Stimulated activated naive CD4-positive, alpha-beta T cell treated with Interleukin-2 at 50 U/mL for 16 hours (primary cell): ENCODE measurements around the gene RNF151.
A peak's percentile ranks its signal among the peaks of the same experiment; 100 is the strongest.

Experiments used
- DNase-seq: peaks from one replicate; lab custom pipeline; 2025; lab: John Stamatoyannopoulos, UW

The RNF151 gene

DNA sequence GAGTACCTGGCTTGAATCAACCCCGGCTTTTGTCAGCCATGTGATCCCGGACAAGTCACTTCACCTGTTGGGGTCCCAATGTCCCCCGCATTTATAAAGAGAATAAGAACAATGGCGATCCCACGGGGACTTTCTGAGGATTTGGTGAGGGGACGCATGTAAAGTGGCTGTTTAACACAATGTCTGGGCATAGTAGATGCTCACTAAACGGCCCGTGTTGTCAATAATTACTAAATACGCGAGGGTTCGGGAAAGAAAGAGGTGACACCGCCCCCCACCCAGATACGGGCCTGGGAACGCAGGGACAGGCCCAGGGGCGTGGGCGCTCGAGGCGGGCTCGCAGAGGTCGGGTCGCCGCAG, 24.9 kb downstream of the RNF151 start:
- DNase-seq, result no peak

DNA sequence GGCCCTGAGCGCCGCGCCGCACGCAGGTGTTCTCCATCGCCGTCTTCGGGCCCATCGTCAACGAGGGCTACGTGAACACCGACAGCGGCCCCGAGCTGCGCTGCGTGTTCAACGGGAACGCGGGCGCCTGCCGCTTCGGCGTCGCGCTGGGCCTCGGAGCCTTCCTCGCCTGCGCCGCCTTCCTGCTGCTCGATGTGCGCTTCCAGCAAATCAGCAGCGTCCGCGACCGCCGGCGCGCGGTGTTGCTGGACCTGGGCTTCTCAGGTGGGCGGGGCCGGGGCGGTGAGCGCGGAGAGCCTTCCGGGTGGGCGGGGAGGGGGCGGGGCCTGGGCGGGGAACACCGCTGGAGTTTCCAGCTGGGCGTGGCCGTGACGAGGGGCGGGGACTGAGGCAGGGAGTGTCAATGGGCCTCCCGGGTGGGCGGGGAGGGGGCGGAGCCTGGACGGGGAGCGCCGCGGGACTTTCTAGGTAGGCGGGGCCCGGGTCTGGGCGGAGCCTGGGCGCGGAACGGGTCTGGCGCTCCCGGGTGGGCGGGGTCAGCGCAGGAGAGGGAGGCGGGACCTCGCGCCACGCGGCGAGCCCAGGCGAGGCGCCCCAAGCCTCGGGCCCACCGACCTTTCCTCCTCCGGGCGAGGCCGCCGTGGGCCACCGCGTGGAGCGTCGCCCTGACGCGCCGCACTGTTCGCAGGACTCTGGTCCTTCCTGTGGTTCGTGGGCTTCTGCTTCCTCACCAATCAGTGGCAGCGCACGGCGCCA, 25.5 kb downstream of the RNF151 start:
- DNase-seq, result peak; percentile 97

DNA sequence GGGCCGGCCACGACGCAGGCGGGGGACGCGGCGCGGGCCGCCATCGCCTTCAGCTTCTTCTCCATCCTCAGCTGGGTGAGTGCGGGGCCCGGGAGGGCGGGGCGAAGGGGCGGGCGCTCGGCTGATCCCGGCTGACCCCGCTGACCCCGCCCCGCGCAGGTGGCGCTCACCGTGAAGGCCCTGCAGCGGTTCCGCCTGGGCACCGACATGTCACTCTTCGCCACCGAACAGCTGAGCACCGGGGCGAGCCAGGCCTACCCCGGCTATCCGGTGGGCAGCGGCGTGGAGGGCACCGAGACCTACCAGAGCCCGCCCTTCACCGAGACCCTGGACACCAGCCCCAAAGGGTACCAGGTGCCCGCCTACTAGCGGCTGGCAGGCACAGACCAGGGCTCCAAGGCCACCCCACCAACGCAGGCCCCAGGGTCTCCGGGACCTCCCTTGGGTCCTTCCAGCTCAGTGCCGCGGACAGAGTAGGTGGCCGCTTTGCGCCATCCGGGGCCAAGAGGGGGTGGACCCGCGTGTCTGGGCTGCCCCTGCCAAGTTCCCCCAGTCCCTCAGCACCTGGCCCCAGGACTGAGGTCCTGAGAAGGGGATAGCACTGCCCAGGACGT, 26.2 kb downstream of the RNF151 start:
- DNase-seq, result no peak

DNA sequence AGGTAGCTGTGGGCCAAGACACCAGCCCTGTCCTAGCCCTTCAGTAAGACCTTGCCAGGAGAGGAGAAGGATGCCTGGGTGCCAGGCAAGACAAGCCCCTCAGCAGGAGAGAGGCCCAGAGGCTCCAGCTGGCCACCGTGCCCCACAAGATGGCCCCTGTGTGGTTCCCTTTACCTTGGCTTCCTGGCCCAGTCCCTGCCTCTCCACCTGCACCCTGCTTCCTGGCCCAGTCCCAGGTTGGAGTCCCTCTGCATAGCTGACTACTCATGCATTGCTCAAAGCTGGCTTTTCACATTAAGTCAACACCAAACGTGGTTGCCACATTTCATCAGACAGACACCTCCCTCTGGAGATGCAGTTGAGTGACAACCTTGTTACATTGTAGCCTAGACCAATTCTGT, 27.1 kb downstream of the RNF151 start:
- no peak for DNase-seq

DNA sequence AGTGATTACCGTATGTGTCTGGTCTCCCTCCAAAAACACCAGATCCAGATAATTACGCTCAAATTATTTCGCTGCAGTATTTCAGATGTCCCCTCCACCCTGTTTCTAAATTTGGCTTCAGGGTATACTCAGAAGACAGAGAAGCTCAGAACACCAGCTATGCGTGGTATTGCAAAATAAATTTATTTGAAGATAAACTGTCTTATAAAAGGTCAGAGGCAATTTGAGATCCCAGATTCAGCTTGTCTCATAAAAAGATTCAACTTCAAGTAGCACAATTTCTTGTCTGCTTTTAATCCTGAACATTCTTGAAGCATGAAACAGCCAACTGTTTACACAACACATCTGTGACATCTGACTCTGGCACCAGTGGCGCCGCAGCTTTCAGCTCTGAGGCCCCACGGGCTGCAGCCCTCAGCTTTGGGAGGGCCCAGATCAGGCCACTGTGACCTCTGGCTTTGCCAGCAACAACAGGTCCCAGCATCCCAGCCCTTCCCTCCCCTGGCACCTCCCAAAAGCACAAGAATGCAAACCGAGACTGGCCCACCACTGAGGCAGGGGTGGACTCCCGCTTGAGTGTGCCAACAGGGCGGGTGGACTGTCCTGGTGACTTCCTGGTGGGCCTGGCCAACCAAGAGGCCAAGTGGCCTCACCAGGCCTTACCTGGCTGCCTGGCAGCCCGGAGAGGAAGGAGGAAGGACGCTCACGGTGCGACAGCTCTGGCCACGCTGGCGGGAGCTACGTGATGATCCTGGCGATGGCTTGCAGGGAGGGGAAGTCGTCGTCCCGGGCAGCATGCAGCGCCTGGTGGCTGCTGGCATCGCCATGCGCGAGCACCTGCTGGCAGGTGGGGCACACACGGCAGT, 31.1 kb downstream of the RNF151 start:
- DNase-seq, result no peak

DNA sequence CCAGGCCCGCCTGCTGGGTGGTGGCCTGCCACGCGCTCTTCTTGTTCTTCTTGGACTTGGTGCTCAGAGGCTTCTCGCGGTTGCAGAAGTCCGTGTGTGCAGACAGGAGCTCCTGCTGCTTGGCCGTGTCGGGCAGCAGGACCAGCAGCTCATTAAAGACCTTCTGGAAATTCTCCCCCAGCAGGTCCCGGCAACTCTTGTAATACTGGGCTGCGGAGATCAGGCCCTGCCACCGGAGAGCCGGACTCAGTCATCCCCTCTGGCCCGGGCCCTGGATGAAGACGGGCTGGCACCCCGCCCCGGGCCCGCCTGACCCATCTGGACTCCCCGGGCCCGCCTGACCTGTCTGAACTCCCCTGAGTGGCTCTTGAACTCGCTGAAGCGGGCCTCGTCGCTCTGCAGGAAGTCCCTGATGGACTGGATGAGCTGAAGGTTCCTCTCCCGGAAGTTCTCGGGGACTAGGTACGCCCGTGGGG, 31.7 kb downstream of the RNF151 start:
- no peak for DNase-seq

DNA sequence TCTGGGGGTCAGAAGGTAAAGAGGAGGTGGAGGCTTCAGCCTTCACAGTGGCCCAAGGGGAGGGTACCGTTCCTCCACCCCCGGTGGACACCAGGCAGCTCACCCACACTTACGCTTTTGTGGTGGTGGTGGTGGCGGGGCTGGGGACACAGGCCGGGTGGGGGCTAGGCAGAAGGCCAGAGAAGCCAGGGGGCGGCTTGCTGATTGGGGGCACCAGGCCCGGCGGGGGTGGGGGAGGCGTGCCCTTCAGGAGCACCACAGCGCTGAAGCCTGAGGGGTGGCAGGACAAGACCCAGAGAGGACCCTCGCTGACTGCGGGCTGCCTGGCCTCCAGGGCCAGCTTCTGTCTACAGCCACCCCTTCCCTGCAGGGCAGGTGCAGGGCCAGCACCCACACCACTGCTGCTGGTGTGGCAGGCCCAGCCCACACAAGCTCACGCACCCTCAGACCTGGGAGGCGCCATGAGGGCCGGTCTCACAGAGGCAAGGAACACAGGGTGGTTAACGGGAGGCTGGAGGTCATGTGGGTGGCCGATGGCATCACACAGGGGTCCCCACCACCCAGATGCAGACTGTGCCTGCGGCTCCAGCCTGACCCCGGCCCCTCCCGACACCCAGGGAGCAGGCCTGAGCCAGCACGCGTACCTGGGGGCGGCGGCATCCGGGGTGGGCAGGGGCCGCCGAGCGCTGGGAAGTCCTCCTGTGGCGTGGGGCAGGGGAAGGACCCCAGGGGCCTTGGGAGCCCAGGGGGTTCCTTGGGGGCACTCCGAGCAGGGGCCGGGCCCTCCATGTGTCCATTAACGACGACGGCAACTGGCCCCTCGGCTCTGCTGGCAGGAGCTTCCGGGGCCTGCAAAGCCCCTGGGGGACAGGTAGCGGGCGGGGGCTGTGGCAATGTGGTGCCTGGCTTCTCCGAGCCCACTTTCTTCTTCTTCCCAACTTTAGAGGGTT, 32.5 kb downstream of the RNF151 start:
- DNase-seq, result no peak

DNA sequence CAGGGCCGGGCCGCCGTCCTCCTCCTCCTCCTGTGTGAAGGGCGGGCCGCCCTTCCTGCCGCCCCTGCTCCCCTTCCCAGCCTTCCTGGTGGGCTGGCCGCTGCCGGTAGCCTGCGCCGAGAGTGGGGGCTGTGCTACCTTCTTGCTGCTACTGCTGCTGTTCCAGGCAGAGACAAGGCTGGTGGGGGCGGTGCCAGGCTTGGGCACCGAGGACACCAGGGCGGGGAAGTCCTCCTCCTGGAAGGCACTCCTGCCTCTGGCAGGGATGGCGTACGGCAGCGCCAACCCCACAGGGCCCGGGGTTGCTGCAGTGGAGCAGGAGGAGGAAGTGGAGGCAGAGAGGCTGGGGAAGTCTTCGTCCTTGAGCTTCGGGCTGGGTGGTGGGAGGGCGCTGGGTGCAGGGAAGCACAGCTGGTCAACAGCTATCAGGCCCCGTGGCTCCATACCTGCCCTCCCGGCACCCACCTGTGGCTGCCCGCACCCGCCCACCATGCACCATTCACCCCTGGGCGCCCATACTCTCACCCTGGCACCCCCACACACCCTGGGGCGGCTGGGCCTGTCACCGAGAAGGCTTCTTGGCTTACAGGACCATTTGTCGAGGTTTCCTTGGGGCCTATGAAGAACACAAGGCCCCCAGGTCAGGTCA, 33.3 kb downstream of the RNF151 start:
- DNase-seq, result no peak

GRCh38 chr16:2001035-2001434, 34.4 kb downstream of the RNF151 start:
- DNase-seq, result no peak

DNA sequence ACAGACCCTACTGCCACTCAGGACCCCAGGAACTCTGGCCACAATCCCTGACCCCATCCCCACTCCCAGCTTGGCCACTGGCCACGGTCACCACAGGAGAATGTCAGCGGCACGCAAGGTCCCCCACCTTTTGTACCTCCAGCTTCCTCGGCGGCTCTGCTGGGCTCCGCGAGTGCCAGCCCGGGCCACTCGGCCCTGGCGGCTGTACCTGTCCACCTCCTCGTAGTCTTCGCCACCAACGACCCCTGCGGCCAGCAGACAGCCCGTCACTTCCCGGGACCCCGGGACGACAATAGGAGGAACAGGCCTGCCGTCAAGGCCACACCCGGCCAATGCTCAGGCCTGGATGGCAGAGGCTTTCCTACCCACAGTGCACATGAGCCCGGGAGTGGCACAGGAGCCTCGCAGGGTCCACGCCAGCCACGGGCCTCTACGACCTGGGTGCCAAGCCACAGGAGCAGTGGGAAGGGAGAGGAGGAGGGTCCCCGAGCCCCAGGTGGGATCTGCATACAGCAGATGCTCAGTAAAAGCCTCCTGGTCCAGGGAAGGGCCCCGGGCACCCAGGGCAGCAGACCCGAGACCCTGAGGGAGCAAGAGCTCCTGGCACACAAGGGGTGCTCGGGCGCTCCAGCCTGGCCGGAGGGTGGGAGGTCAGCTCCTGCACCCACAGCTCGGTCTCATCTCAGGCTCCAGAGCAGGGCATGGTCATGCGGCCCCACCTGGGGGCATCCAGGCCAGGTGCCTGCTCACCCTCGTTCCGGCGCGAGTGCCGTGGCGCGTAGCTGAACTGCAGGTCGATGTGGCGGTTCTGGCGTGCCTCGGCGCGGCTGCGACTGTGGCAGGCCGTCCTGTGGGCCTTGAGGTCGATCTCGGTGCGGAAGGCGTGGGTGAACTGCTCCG, 35.0 kb downstream of the RNF151 start:
- DNase-seq, result no peak

- no peak for DNase-seq
Observed at GRCh38 chr16:2002406-2003230, 36.0 kb downstream of the RNF151 start.

GRCh38 chr16:2003231-2003826, 36.7 kb downstream of the RNF151 start:
- no peak for DNase-seq

DNA sequence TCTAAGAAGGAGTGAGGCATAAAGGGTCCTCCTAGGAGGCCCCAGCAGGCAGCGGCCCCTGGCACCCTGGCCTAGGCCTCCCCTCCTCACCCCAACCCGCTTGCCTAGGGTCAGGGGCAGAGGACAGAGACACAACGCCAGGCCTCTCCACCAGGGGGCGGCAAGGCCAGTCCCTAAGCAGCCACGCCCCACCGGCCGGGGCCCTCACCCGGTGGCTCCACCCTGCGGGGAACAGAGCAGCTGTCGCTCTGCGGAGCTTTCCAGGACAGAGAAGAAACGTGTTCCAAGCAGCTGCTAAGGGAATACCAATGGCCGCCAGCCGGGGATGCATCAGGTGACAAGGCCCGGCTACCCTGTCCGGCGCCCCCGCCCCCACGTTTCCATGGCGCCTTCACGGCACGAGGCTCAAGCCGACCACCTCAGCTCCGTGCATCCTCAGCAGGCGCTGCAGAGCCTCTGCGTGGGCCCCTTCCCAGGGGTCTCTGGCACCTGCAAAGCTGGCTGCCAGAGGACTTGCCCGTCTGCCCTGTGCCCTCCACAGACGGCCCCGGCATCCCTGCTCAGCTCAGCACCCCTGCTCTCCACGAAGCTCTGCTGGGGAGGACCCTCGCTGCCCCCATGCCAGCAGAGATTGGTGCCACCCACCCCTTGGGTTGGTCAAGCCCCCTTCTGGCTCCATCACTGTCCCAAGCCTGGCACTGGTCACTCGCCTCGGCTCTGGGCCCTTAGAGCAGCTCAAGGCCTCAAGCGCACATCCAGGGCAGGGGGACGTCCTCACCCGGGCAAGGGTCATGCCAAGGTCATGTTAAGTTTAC, 37.4 kb downstream of the RNF151 start:
- peak; percentile 82 for DNase-seq

- DNase-seq, result no peak
Observed at GRCh38 chr16:2004795-2005517, 38.3 kb downstream of the RNF151 start.

- no peak for DNase-seq
Observed at GRCh38 chr16:2005646-2006045, 39.0 kb downstream of the RNF151 start.

- no peak for DNase-seq
Observed at GRCh38 chr16:2006317-2006716, 39.7 kb downstream of the RNF151 start.
